NCI-H1105 (cell line): Measurements from ENCODE around the gene PIGA.

ENCODE experiments used
- DNase-seq: peaks from one replicate; lab custom pipeline; 2025; lab: John Stamatoyannopoulos, UW

The PIGA gene

GRCh38 chrX:15335135-15336022 lies at the start of gene PIGA:
PIGA (minus strand) TSS chrX:15335523; CDS start chrX:15331930, 3,593 bp downstream.
- DNase-seq, result peak; percentile 95

GRCh38 chrX:15384304-15384703 lies 49.0 kb upstream of the PIGA start, which contains the start of gene VEGFD:
VEGFD (minus strand) TSS chrX:15384413; CDS start chrX:15383946, 467 bp downstream.
- no peak for DNase-seq

- no peak for DNase-seq
Measured at GRCh38 chrX:15382813-15383212, 47.5 kb upstream of the PIGA start.

GRCh38 chrX:15376956-15377355 lies 41.6 kb upstream of the PIGA start:
- DNase-seq, result no peak

GRCh38 chrX:15373976-15374375 lies 38.7 kb upstream of the PIGA start:
- DNase-seq, result no peak

GRCh38 chrX:15366506-15367352 lies 31.4 kb upstream of the PIGA start:
- no peak for DNase-seq

- no peak for DNase-seq
Measured at GRCh38 chrX:15359701-15360100, 24.4 kb upstream of the PIGA start.

- no peak for DNase-seq
Measured at GRCh38 chrX:15358533-15358932, 23.2 kb upstream of the PIGA start.

- no peak for DNase-seq
Measured at GRCh38 chrX:15356444-15356843, 21.1 kb upstream of the PIGA start.

- no peak for DNase-seq
Measured at GRCh38 chrX:15350329-15350996, 15.1 kb upstream of the PIGA start.

GRCh38 chrX:15349046-15349445 lies 13.7 kb upstream of the PIGA start:
- peak; percentile 31 for DNase-seq

- no peak for DNase-seq
Measured at GRCh38 chrX:15345976-15346375, 10.7 kb upstream of the PIGA start.

- DNase-seq, result no peak
Measured at GRCh38 chrX:15344106-15344505, 8.8 kb upstream of the PIGA start.

- no peak for DNase-seq
Measured at GRCh38 chrX:15343075-15343476, 7.8 kb upstream of the PIGA start.

- no peak for DNase-seq
Measured at GRCh38 chrX:15340867-15341266, 5.5 kb upstream of the PIGA start.

GRCh38 chrX:15336023-15336413 lies 695 bp upstream of the PIGA start:
- peak; percentile 27 for DNase-seq

- no peak for DNase-seq
Measured at GRCh38 chrX:15334561-15334960, 762 bp downstream of the PIGA start.

GRCh38 chrX:15328821-15329220 lies 6.5 kb downstream of the PIGA start:
- no peak for DNase-seq

- DNase-seq, result no peak
Measured at GRCh38 chrX:15328131-15328530, 7.2 kb downstream of the PIGA start.

GRCh38 chrX:15322472-15322871 lies 12.9 kb downstream of the PIGA start:
- DNase-seq, result no peak

GRCh38 chrX:15322072-15322471 lies 13.3 kb downstream of the PIGA start:
- no peak for DNase-seq

- no peak for DNase-seq
Measured at GRCh38 chrX:15321447-15321846, 13.9 kb downstream of the PIGA start.
